Endothelial cell of umbilical vein (primary cell): ENCODE data around the gene BLOC1S3. TPM values are rescaled to one million over a fixed set of nuclear protein-coding genes. Genes with fewer than 3 reads are reported as not detected.

Experiments
- BruUV-seq: library from RNA; stranded (reverse); fragments of 400-500 nt; replicated peaks from 2 replicates; lab custom pipeline; 2021; lab: Mats Ljungman, UMichigan
- CTCF ChIA-PET: fragments of 300-600, 350-600 bp; sonication (Branson Sonifier 250); formaldehyde crosslinking; loops from one replicate; lab custom pipeline; 2021; ENCODE audit warnings: antibody characterized with exemption, inconsistent platforms; lab: Charles Lee
- POLR2A ChIA-PET: fragments of 300-600, 350-600 bp; sonication (Branson Sonifier 250); formaldehyde crosslinking; loops from one replicate; lab custom pipeline; 2021; ENCODE audit warnings: antibody characterized with exemption, inconsistent platforms; lab: Charles Lee
- DNase-seq: peaks from one replicate; pipeline ENCODE4 v3.0.0-alpha.2; 2011; ENCODE audit warnings: low read depth, low spot score
- FAIRE-seq: peaks from 2 replicates; lab custom pipeline; 2011; peaks lifted over from hg19 to GRCh38; lab: Jason Lieb, UNC
- H2AFZ ChIP-seq: 2 replicates; pipeline ENCODE4 v1.6.0; 2012; ENCODE audit warnings: low read depth, low read length, control low read depth, inconsistent platforms
- H3K27ac ChIP-seq: 2 replicates; pipeline ENCODE4 v1.5.1; 2011; ENCODE audit warnings: low read depth, mild to moderate bottlenecking, control low read depth, low read length, moderate library complexity; ENCODE audit not compliant: insufficient read depth
- H3K27me3 ChIP-seq, 2 experiments: 2 replicates each; pipeline versions ENCODE4 v1.6.0 to v1.6.1; 2011; ENCODE audit warnings: low read length in 2 of 2, mixed read lengths in 1 of 2; ENCODE audit not compliant: control insufficient read depth in 2 of 2, insufficient read depth in 2 of 2
- H3K36me3 ChIP-seq, 2 experiments: 2 replicates in 1 of 2; 3 replicates in 1 of 2; pipeline ENCODE4 v1.5.1; 2011; ENCODE audit warnings: low read length in 2 of 2, mild to moderate bottlenecking in 1 of 2, moderate library complexity in 1 of 2; ENCODE audit not compliant: control insufficient read depth in 2 of 2, insufficient read depth in 2 of 2; ENCODE audit errors: extremely low read depth in 1 of 2
- H3K4me1 ChIP-seq: 3 replicates; pipeline ENCODE4 v1.5.1; 2011; ENCODE audit warnings: mild to moderate bottlenecking, low read length; ENCODE audit not compliant: control insufficient read depth, insufficient read depth; ENCODE audit errors: extremely low read depth
- H3K4me2 ChIP-seq: 2 replicates; pipeline ENCODE4 v1.6.1; 2011; ENCODE audit warnings: low read length, control low read depth, mixed read lengths; ENCODE audit not compliant: insufficient read depth
- H3K4me3 ChIP-seq, 3 experiments: fragments of 200-600 bp in 1 of 3; sonication (generic), shearing (Covaris generic) in 1 of 3; replicated peaks in 1 of 3; 2 replicates each; pipeline ENCODE4 v1.5.1; 2011 to 2016; ENCODE audit warnings: control low read depth in 3 of 3, low read length in 3 of 3, mild to moderate bottlenecking in 2 of 3, inconsistent platforms in 1 of 3, low read depth in 1 of 3, moderate library complexity in 1 of 3; ENCODE audit not compliant: insufficient read depth in 1 of 3
- H3K79me2 ChIP-seq: 2 replicates; pipeline ENCODE4 v1.6.0; 2012; ENCODE audit warnings: low read length, inconsistent platforms; ENCODE audit not compliant: control insufficient read depth, insufficient read depth
- H3K9ac ChIP-seq: replicated peaks from 2 replicates; pipeline ENCODE3; 2011; ENCODE audit warnings: low read length, control low read depth; ENCODE audit not compliant: insufficient read depth; ENCODE audit errors: extremely low read depth
- H3K9me1 ChIP-seq: replicated peaks from 3 replicates; pipeline ENCODE4 v1.6.0; 2011; ENCODE audit warnings: mild to moderate bottlenecking, low read length; ENCODE audit not compliant: control insufficient read depth, insufficient read depth; ENCODE audit errors: extremely low read depth
- H3K9me3 ChIP-seq: replicated peaks from 2 replicates; pipeline ENCODE4 v1.5.1; 2012; ENCODE audit warnings: low read length, inconsistent platforms; ENCODE audit not compliant: control insufficient read depth, insufficient read depth
- H4K20me1 ChIP-seq: replicated peaks from 2 replicates; pipeline ENCODE3; 2011; ENCODE audit warnings: mild to moderate bottlenecking, low read length; ENCODE audit not compliant: control insufficient read depth, insufficient read depth; ENCODE audit errors: extremely low read depth
- FOS ChIP-seq: IDR thresholded peaks from 2 replicates; pipeline ENCODE4 v1.6.1; 2011; ENCODE audit warnings: mild to moderate bottlenecking, low read length, moderate library complexity, borderline replicate concordance; ENCODE audit not compliant: insufficient read depth
- GATA2 ChIP-seq: IDR thresholded peaks from 2 replicates; pipeline ENCODE4 v1.7.0; 2011; ENCODE audit warnings: low read depth, mild to moderate bottlenecking, moderate library complexity, mixed read lengths, low read length; ENCODE audit not compliant: insufficient read length, insufficient read depth
- JUN ChIP-seq: IDR thresholded peaks from 2 replicates; pipeline ENCODE4 v1.6.1; 2011; ENCODE audit warnings: borderline replicate concordance, low read depth; ENCODE audit not compliant: insufficient read length, insufficient read depth
- MYC ChIP-seq: IDR thresholded peaks from one replicate; pipeline ENCODE4 v1.6.1; 2011; ENCODE audit warnings: mild to moderate bottlenecking, low read depth, low read length
- POLR2A ChIP-seq: IDR thresholded peaks from 2 replicates; pipeline ENCODE4 v1.6.1; 2012; ENCODE audit warnings: low read depth, mild to moderate bottlenecking, control low read depth, low read length
- POLR2AphosphoS5 ChIP-seq: IDR thresholded peaks from 2 replicates; pipeline ENCODE4 v1.6.1; 2012; ENCODE audit warnings: low read depth, mild to moderate bottlenecking, control low read depth, low read length, moderate library complexity; ENCODE audit not compliant: insufficient read depth
- dilution Hi-C: fragments of 300-500 bp; cut with MboI; formaldehyde crosslinking; loops from one replicate; pipeline ENCODE4 v1.15.0; 2019; ENCODE audit warnings: low sequenced_read_pairs; ENCODE audit not compliant: extremely low pct_ligation_motif_present
- intact Hi-C: fragments of 100-400 bp; cut with micrococcal nuclease; formaldehyde crosslinking; loops from one replicate; pipeline ENCODE4 v1.10.0; 2022
- polyA plus RNA-seq, 4 experiments: library from polyadenylated mRNA; depleted of rRNA in 3 of 4; stranded (reverse) in 3 of 4; unstranded in 1 of 4; fragments of >200 nt; gene quantifications; 2 replicates each; pipeline versions ENCODE4 v1.2.1 to v1.2.3, GENCODE V29; 2011 to 2012; ENCODE audit warnings: missing spikeins in 1 of 4
- total RNA-seq: library from RNA; stranded (reverse); gene quantifications from 2 replicates; pipeline ENCODE4 v1.2.3, GENCODE V29; 2021
- TF ChIP-seq, protein P1 (sequence below), 2 donors: IDR thresholded peaks; 1 replicate in 1 of 2; 2 replicates in 1 of 2; pipeline ENCODE4 v1.5.1; 2011; ENCODE audit warnings: low read length in 2 of 2, mild to moderate bottlenecking in 2 of 2, moderate library complexity in 2 of 2, control low read depth in 1 of 2, inconsistent platforms in 1 of 2, low read depth in 1 of 2; ENCODE audit not compliant: insufficient read depth in 1 of 2; ENCODE audit errors: extremely low read depth in 1 of 2

Gene BLOC1S3
- total and polyA plus RNA-seq, 2 donors (not counting 3 experiments of a cell fraction or from before 2014, with no cell fraction given) = 13.6 to 17.4 TPM

GRCh38 chr19:45218426-45218825, 39.8 kb downstream of the BLOC1S3 start:
- intact Hi-C loops = no loop called here
- CTCF ChIA-PET = no interaction called here

More at GRCh38 chr19:45218426-45218825, 39.8 kb downstream of the BLOC1S3 start:
- Histone ChIP-seq H3K27ac (no peak overlapping the region), H3K4me2 (no peak overlapping the region), H3K27me3 (no peaks in the 10 kb centered on the region), H2AFZ (no peak overlapping the region), H3K4me1 (peaks cover 18% of the 10 kb centered on the region), H3K9ac (no peak overlapping the region), H3K9me1 (no peaks in the 10 kb centered on the region), H3K9me3 (no peaks in the 10 kb centered on the region), H3K36me3 (no peaks in the 10 kb centered on the region), H4K20me1 (no peaks in the 10 kb centered on the region), H3K79me2 (no peaks in the 10 kb centered on the region), H3K4me3 (no peak overlapping the region)
- DNase-seq = no peak
- TF ChIP-seq MYC (no peak), POLR2A (no peak), FOS (no peak), JUN (no peak), POLR2AphosphoS5 (no peak), GATA2 (no peak)
- TF ChIP-seq, protein P1, sequence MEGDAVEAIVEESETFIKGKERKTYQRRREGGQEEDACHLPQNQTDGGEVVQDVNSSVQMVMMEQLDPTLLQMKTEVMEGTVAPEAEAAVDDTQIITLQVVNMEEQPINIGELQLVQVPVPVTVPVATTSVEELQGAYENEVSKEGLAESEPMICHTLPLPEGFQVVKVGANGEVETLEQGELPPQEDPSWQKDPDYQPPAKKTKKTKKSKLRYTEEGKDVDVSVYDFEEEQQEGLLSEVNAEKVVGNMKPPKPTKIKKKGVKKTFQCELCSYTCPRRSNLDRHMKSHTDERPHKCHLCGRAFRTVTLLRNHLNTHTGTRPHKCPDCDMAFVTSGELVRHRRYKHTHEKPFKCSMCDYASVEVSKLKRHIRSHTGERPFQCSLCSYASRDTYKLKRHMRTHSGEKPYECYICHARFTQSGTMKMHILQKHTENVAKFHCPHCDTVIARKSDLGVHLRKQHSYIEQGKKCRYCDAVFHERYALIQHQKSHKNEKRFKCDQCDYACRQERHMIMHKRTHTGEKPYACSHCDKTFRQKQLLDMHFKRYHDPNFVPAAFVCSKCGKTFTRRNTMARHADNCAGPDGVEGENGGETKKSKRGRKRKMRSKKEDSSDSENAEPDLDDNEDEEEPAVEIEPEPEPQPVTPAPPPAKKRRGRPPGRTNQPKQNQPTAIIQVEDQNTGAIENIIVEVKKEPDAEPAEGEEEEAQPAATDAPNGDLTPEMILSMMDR (IDR thresholded peaks at IDR 0.05; ENCODE audit: extremely low read depth in 1 of 2, insufficient read depth in 1 of 2, low read depth in 1 of 2, low read length in 2 of 2) = no peak
- FAIRE-seq = peak; percentile 55
- BruUV-seq = no TSS peak
- dilution Hi-C loops = no loop called here
- POLR2A ChIA-PET = no interaction called here
